H1 (cell line): Measurements from ENCODE around the gene SLC44A1.

Source experiments
- CEBPB ChIP-seq: IDR thresholded peaks from 2 replicates; pipeline ENCODE4 v1.6.1; 2012; ENCODE audit warnings: low read depth, low read length
- GABPA ChIP-seq: IDR thresholded peaks from 2 replicates; pipeline ENCODE4 v1.6.1; 2011; ENCODE audit warnings: mild to moderate bottlenecking, low read length, moderate library complexity, borderline replicate concordance; ENCODE audit not compliant: insufficient read depth
- NRF1 ChIP-seq: IDR thresholded peaks from 2 replicates; pipeline ENCODE4 v1.6.1; 2011; ENCODE audit warnings: mild to moderate bottlenecking, low read depth, low read length, improper control_type of control experiment
- POLR2AphosphoS5 ChIP-seq: IDR thresholded peaks from 2 replicates; pipeline ENCODE4 v1.6.1; 2011; ENCODE audit warnings: low read depth, low read length
- TBP ChIP-seq: IDR thresholded peaks from 2 replicates; pipeline ENCODE4 v1.6.1; 2011; ENCODE audit warnings: low read depth, low read length, improper control_type of control experiment
- TEAD4 ChIP-seq: IDR thresholded peaks from 2 replicates; pipeline ENCODE4 v1.6.1; 2012; ENCODE audit warnings: low read depth, low read length, inconsistent platforms, mixed read lengths
- TF ChIP-seq, protein P1 (sequence below): IDR thresholded peaks from 2 replicates; pipeline ENCODE4 v1.6.1; 2011; ENCODE audit warnings: low read length, improper control_type of control experiment
- TF ChIP-seq, protein P2 (sequence below): IDR thresholded peaks from 2 replicates; pipeline ENCODE4 v1.6.1; 2012; ENCODE audit warnings: low read length, inconsistent platforms

- no peak for TF ChIP-seq CEBPB
- TF ChIP-seq TBP: no peak
- TF ChIP-seq NRF1: no peak
- no peak for TF ChIP-seq GABPA
- TF ChIP-seq, protein P1, sequence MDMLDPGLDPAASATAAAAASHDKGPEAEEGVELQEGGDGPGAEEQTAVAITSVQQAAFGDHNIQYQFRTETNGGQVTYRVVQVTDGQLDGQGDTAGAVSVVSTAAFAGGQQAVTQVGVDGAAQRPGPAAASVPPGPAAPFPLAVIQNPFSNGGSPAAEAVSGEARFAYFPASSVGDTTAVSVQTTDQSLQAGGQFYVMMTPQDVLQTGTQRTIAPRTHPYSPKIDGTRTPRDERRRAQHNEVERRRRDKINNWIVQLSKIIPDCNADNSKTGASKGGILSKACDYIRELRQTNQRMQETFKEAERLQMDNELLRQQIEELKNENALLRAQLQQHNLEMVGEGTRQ: no peak
- no peak for TF ChIP-seq TEAD4
- TF ChIP-seq, protein P2, sequence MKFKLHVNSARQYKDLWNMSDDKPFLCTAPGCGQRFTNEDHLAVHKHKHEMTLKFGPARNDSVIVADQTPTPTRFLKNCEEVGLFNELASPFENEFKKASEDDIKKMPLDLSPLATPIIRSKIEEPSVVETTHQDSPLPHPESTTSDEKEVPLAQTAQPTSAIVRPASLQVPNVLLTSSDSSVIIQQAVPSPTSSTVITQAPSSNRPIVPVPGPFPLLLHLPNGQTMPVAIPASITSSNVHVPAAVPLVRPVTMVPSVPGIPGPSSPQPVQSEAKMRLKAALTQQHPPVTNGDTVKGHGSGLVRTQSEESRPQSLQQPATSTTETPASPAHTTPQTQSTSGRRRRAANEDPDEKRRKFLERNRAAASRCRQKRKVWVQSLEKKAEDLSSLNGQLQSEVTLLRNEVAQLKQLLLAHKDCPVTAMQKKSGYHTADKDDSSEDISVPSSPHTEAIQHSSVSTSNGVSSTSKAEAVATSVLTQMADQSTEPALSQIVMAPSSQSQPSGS: no peak
- no peak for TF ChIP-seq POLR2AphosphoS5
These were observed 115.4 kb downstream of the SLC44A1 start for GRCh38 chr9:105359892-105360291.
